Activated T-cell treated with anti-CD3 and anti-CD28 coated beads, Interleukin-2, amount 50 U/mL, for 48 hours (primary cell): ENCODE data around the gene ITGA2.
A peak's percentile ranks its signal among the peaks of the same experiment; 100 is the strongest.

ENCODE experiments used
- DNase-seq, 2 experiments: peaks; one replicate each; pipeline ENCODE4 v3.0.0-alpha.2; 2020

ITGA2 gene

GRCh38 chr5:52989781-52990527 lies 802 bp downstream of the ITGA2 start:
- DNase-seq = peak; percentile 45 to 57

DNA sequence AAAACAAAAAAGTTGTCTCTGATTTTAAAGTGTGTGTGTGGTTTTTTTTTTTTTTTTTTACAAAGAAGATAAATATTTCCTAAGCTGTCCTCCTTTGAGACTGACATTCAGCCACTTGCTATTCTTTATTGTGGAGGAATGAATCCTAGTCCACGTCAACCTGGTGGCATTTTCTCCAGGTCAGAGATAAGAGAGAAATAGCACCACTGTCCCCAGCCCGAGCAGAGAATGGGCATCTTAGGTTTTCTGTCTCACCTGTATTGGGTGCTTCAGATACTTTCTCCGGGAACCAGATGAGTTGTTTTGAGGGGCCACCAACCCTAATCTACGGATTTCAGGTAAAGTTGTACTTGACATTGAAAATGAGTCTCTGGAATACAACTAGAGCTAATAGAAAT lies 1.4 kb downstream of the ITGA2 start:
- no peak for DNase-seq

DNA sequence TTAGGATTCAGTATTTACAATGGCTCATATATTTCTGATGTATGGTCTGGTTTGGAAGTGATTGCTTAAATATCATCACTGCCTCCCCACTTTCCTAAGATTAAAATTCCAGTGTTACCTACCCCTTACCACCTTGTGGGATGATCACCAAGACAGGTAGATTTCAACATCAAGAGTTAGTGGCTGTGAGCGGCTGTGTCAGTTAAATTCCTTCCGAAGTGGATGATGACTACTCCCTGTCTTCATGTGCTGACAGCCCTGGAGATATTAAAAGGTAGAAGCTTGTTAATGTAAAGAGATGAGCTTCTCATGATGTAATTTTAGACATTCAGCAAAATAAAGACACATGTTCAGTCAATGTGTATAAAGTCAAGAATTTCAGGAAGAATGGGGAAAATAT lies 4.2 kb downstream of the ITGA2 start:
- no peak for DNase-seq

DNA sequence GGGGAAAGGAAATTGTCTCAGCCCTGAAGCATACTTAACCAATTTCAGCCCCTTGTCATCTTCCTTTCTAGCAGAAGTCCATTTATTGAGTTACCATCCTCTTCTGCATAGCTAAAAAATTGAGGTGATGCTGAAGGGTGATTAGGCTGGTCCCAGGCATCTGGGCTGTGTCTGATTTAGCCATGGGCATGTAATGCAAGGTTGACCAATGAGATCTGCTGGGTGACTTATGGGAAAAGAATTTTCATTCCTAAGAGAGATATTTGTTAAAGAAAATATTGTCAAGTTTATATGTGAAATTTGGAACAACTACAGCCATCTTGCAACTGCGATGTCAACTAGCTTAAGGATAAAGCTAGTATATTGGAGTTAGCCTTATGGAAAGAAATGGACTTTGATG lies 5.1 kb downstream of the ITGA2 start:
- no peak for DNase-seq

GRCh38 chr5:52995095-52995494 lies 5.9 kb downstream of the ITGA2 start:
- no peak for DNase-seq

DNA sequence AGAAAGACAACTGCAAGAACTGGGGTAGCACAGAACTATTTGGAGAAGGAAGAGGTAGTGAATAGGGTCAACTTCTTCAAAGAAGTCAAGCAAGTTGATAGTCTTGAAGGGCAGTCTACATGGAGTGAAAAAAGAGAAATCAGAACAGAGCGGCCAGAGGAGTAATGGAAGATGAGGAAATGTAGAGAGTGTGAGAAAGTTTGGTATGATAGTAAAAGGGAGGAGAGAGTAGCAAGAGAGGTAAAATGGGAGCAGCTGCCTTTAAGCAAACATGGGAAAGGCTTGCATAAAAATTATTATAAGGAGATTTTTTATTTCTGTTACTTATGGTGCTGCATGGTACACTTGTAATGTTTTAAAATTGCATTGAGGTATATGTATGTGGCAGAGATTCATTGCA lies 6.8 kb downstream of the ITGA2 start:
- DNase-seq = no peak

GRCh38 chr5:52996979-52997378 lies 7.8 kb downstream of the ITGA2 start:
- no peak for DNase-seq

DNA sequence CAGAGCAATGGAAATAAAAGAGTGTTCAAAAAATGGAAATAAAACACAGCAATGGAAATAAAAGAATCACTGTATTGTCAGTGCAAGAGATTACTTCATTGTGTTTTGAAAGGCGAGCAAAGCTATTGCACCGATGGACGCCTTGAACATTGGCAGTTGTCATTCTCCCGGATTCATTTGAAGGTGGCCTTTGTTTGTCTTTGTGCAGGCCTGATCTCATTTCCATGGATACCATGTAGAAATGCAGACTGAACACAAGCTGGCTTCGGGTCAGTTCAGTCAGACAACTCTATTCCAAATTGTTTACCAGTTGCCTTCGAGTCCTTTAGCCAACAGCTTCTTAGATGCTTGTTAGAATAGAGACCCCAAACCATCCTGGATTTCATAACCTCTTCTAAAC lies 8.3 kb downstream of the ITGA2 start:
- no peak for DNase-seq

DNA sequence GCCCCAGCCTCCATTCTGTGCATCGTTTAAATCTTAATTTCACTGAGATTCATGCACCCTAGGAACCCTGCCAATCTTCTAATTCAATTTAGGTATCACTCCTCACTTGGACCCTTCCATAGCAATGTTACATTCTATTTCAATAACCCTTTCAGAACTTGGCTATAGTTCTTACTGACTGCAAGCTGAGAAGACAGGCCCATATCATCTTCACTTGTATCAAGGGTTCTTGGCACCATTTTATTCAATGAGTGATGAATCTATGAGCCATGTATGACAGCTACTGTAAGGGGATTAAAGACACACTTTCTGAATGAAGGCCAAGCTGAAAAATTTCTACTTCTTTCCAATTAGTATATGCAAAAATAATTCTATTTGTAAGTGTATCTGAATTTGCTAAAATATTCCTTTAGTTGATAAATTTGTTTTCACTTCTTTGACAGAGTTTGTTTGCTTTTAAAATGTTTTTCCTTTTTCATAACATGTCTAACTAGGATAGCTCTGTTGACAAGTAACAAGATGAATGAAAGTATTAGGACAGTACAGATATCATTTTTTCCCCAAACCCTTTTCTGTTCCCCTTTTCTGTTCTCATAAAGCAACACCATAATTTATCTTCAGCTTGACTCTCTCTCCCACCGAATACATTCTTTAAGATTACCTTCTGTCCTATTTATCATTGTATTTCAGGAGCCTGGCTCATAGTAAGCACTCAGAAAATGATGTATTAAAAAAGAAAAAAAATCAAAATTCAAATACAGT lies 9.6 kb downstream of the ITGA2 start:
- no peak for DNase-seq

- peak; percentile 27 to 31 for DNase-seq
Measured at GRCh38 chr5:52999344-52999949, 10.3 kb downstream of the ITGA2 start.

DNA sequence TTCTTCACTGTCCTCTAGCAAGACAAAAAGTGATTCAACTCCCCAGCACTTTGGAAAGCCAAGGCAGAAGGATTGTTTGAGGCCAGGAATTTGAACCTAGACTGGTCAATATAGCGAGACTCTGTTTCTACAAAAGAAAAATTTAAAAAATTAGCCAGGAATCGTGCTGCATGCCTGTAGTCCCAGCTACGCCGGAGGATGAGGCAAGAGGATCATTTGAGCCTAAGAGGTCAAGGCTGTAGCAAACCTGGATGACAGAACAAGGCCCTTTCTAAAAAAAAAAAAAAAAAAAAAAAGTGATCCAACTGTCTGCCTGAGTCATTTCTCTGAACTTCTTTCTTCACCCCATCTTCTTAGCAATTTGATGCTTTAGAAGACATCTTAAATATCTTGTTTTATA lies 12.4 kb downstream of the ITGA2 start:
- no peak for DNase-seq

GRCh38 chr5:53002491-53002890 lies 13.3 kb downstream of the ITGA2 start:
- DNase-seq = no peak

DNA sequence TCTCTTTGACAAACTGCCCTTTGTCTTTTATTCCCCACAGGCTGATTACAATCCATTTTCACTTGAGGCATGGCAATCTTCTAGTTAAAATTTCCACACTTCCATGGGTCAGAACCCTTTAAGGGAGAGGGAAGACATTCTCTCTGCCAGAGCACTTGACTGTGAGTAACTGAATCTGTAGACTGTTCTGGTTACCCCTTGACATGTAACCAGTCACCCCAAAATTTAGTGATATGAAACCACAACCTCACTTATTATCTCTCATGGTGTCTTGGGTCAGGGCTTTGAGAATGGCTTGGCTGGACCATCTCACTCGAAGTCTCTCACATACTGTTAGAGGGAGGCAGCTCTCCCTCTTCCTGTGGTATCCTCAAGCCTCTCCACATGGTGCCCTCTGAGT lies 14.0 kb downstream of the ITGA2 start:
- no peak for DNase-seq

DNA sequence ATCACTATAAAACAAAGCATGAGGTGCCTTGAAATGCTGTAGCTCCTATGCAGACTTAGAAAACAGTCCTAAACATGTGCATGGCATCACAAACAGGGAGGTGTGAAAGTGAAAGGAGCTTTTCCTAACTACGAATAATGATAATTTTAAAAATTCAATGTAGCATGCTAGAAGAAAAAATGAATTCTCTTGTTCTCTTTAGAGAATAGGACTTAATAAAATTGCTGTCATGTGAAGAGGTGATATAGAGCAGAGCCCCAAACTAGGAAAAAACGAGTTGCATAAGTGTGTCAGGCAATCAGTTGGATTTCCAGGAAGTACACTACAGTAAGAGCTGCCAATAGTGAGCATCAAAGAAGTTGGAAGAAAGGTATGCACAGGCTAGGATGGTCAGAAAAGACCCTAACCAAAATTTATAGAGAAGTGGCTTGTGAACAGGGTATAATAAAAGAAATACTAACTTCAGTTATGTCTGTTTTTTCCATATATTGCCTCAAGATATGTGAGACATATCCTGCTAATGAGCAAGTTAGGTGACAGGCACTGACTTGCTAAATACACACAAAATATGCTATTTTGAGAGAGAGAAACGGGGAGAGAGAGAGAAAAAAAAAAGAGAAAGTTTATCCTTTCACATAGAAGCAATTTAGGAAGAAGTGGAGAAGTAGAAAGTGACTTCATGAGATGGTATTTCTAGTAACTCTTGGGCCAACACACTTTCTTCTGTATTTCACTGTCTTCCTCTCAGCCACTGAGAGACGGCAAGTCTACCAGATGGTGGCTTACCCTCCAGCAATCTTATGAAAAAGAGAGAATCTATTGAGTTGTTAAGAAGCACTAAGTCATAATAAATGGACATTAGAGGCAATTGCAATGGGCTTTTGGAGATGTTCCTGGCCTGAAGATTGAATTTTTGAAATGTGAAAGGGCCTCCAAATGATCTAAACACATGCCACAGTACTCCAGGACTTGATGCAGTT lies 18.0 kb downstream of the ITGA2 start:
- no peak for DNase-seq

- DNase-seq = peak; percentile 52 to 59
Measured at GRCh38 chr5:53008751-53009150, 19.6 kb downstream of the ITGA2 start.

GRCh38 chr5:53009816-53010215 lies 20.7 kb downstream of the ITGA2 start:
- no peak for DNase-seq

DNA sequence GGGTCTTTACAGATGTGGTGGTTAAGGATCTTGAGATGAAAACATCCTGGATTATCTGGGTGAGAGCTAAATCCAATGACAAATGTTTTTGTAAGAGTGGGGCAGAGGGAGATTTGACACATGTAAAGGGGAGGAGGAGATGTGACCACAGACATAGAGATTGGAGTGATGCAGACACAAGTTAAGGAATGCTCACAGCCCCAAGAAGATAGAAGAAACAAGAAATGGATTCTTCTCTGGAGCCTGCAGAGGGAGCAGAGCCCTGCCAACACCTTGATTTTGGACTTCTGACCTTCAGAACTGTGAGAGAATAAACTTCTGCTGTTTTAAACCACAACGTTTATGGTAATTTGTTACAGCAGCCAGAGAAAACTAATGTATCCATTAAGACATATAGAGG lies 21.7 kb downstream of the ITGA2 start:
- no peak for DNase-seq

DNA sequence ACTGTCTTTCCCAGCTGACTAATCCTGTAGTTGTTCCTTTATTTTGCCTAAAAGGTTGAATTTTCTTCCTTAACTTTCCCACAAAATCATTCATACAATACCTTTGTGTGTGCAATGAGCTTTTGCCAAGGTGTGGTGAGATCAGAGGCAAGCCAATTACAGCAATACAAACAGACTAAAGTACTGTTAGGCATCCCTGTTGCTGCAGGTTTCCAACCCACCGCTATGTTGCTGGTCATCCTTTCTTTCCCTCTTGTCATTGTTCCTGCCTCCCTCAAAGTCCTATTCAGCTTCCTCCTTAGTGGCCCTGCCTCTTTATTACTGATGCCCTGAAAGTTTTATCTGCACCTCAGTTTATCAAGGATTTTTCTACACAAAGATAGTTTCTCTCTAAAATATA lies 22.1 kb downstream of the ITGA2 start:
- no peak for DNase-seq

GRCh38 chr5:53013857-53014256 lies 24.7 kb downstream of the ITGA2 start:
- no peak for DNase-seq

GRCh38 chr5:53017383-53017782 lies 28.2 kb downstream of the ITGA2 start:
- no peak for DNase-seq

DNA sequence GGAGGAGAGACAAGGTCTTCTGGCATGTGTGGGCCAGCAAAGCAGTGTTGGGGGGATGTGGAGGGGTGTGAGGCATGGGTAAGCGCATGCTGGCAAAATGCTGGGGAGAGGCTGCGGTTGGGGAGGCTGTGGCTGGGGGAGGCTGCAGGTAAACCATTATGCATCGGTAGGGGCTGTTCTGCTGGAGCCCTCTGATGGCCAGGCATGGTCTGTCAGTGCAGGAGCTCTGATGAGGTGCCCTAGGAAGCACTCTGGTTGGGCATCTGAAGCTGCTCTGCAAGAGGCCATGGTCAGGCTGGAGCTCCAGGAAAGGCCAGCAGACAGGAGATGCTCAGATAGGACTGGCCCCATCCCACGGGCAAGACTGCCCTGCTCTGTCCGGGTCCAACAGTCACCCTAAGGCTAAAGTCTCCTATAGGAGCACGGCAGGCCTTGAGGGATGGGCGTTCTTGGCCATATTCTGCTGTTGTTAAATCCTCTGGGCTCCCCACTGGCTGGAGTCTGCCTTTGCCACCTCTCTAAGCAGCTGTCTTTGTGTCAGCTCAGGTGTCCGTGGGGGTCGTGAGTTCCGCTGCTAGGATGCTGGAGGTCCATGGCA lies 28.7 kb downstream of the ITGA2 start:
- no peak for DNase-seq

DNA sequence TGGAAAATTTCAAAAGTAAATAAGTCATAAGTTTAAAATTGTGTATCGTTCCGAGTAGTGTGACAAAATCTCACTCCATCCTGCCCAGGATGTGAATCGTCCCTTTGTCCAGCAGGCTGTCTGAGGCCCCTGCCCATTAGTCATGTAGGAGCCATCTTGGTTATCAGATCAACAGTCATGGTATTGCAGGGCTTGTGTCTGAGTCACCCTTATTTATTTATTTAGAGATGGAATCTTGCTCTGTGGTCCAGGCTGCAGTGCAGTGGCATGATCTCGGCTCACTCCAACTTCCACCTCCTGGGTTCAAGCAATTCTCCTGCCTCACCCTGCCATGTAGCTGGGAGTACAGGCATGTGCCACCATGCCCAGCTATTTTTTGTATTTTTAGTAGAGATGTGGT lies 30.2 kb downstream of the ITGA2 start:
- no peak for DNase-seq
